B cell (primary cell): ENCODE measurements around the gene KIRREL1. TPM values are rescaled to one million over a fixed set of nuclear protein-coding genes. Genes with fewer than 3 reads are reported as not detected.

Experiments
- ATAC-seq: fragments of 200-7000 bp; cut with Tn5 transposase; one replicate; pipeline ENCODE4 v1.10.0; 2021; ENCODE audit warnings: low read depth, mild to moderate bottlenecking, moderate number of reproducible peaks, moderate library complexity
- CTCF ChIA-PET: fragments of 350-600 bp; sonication (Branson Sonifier 250); formaldehyde crosslinking; loops from one replicate; lab custom pipeline; 2021; ENCODE audit warnings: antibody characterized with exemption, inconsistent platforms; lab: Charles Lee
- POLR2A ChIA-PET: fragments of 350-600 bp; sonication (Branson Sonifier 250); formaldehyde crosslinking; loops from one replicate; lab custom pipeline; 2021; ENCODE audit warnings: antibody characterized with exemption; lab: Charles Lee
- DNase-seq: peaks from one replicate; pipeline ENCODE4 v3.0.0; 2013
- H2AFZ ChIP-seq: 2 replicates; pipeline ENCODE4 v1.6.1; 2012; ENCODE audit warnings: mild to moderate bottlenecking, low read depth, low read length; ENCODE audit not compliant: insufficient read depth, poor library complexity, severe bottlenecking
- H3K27ac ChIP-seq, 2 donors: 1 replicate in 1 of 2; 2 replicates in 1 of 2; pipeline ENCODE4 v1.5.1; 2012 to 2013; ENCODE audit warnings: low read length in 2 of 2, mild to moderate bottlenecking in 2 of 2, moderate library complexity in 1 of 2
- H3K27me3 ChIP-seq, 4 experiments: fragments of 200-600 bp in 1 of 4; sonication (generic) in 1 of 4; replicated peaks in 1 of 4; 1 replicate in 2 of 4; 2 replicates in 2 of 4; pipeline versions ENCODE4 v1.6.1 to v1.7.0; 2013 to 2016; ENCODE audit warnings: low read length in 3 of 4, mild to moderate bottlenecking in 2 of 4, mixed read lengths in 1 of 4, moderate library complexity in 1 of 4; ENCODE audit not compliant: insufficient read depth in 4 of 4, control insufficient read depth in 3 of 4; ENCODE audit errors: control extremely low read depth in 1 of 4
- H3K36me3 ChIP-seq, 2 experiments: replicated peaks in 1 of 2; 1 replicate in 1 of 2; 2 replicates in 1 of 2; pipeline versions ENCODE4 v1.6.1 to v1.7.1; 2013; ENCODE audit warnings: low read length in 1 of 2; ENCODE audit not compliant: insufficient read depth in 2 of 2, control insufficient read depth in 1 of 2; ENCODE audit errors: control extremely low read depth in 1 of 2, extremely low read depth in 1 of 2
- H3K4me1 ChIP-seq, 2 donors: fragments of 200-600 bp in 1 of 2; sonication (generic) in 1 of 2; 1 replicate in 1 of 2; 2 replicates in 1 of 2; pipeline versions ENCODE4 v1.5.1 to v1.6.1; 2013 to 2017; ENCODE audit warnings: low read length in 2 of 2; ENCODE audit not compliant: control insufficient read depth in 2 of 2, insufficient read depth in 2 of 2
- H3K4me2 ChIP-seq: replicated peaks from 2 replicates; pipeline ENCODE3; 2012; ENCODE audit warnings: mild to moderate bottlenecking, low read depth, low read length; ENCODE audit not compliant: poor library complexity, severe bottlenecking
- H3K4me3 ChIP-seq, 5 experiments: fragments of 200-600 bp in 1 of 5; sonication (generic) in 1 of 5; 1 replicate in 3 of 5; 2 replicates in 2 of 5; pipeline versions ENCODE4 v1.5.1 to v1.7.0; 2011 to 2016; ENCODE audit warnings: low read length in 4 of 5, mild to moderate bottlenecking in 4 of 5, low read depth in 2 of 5, control low read depth in 1 of 5, moderate library complexity in 1 of 5; ENCODE audit not compliant: insufficient read depth in 1 of 5; ENCODE audit errors: control extremely low read depth in 1 of 5, extremely low read depth in 1 of 5
- H3K79me2 ChIP-seq: fragments of 200-600 bp; sonication (generic); one replicate; pipeline ENCODE4 v1.6.0; 2016; ENCODE audit warnings: low read length; ENCODE audit not compliant: control insufficient read depth, insufficient read depth
- H3K9ac ChIP-seq: fragments of 200-600 bp; sonication (generic); 2 replicates; pipeline ENCODE4 v1.6.1; 2017; ENCODE audit warnings: mild to moderate bottlenecking, low read length, moderate library complexity
- H3K9me3 ChIP-seq, 3 donors: one replicate each; pipeline versions ENCODE4 v1.6.1 to v1.7.1; 2013; ENCODE audit warnings: low read length in 2 of 3; ENCODE audit not compliant: control insufficient read depth in 2 of 3, insufficient read depth in 1 of 3; ENCODE audit errors: control extremely low read depth in 1 of 3
- H4K20me1 ChIP-seq: 2 replicates; pipeline ENCODE4 v1.6.0; 2012; ENCODE audit warnings: mild to moderate bottlenecking, low read length; ENCODE audit not compliant: insufficient read depth, control insufficient read depth, poor library complexity, severe bottlenecking
- H3K27ac Mint-ChIP-seq: one replicate; pipeline ENCODE4 v1.8.0; 2021; ENCODE audit warnings: mixed read lengths
- H3K27me3 Mint-ChIP-seq: one replicate; pipeline ENCODE4 v1.8.0; 2021; ENCODE audit warnings: mixed read lengths
- H3K4me1 Mint-ChIP-seq: one replicate; pipeline ENCODE4 v1.8.0; 2021; ENCODE audit warnings: mixed read lengths
- H3K4me3 Mint-ChIP-seq: one replicate; pipeline ENCODE4 v1.8.0; 2021; ENCODE audit warnings: mixed read lengths
- H3K9me3 Mint-ChIP-seq: one replicate; pipeline ENCODE4 v1.8.0; 2022; ENCODE audit warnings: mixed read lengths; ENCODE audit not compliant: insufficient read depth
- CTCF ChIP-seq: fragments of 200-600 bp; IDR thresholded peaks from one replicate; pipeline ENCODE4 v1.8.0; 2022; ENCODE audit warnings: antibody characterized with exemption, mild to moderate bottlenecking
- EZH2 ChIP-seq: IDR thresholded peaks from 2 replicates; pipeline ENCODE4 v1.6.1; 2012; ENCODE audit warnings: borderline replicate concordance, low read depth, mild to moderate bottlenecking, moderate library complexity, low read length; ENCODE audit not compliant: insufficient read depth, poor library complexity, severe bottlenecking
- WGBS: methylation state at CpG from one replicate; pipeline ENCODE4 v1.1.5; 2013; ENCODE audit warnings: missing lambda C conversion rate; ENCODE audit not compliant: insufficient coverage; 5-methylcytosine and 5-hydroxymethylcytosine counted together
- intact Hi-C: fragments of 100-400 bp; cut with micrococcal nuclease; formaldehyde crosslinking; loops from one replicate; pipeline ENCODE4 v1.10.0; 2022
- polyA plus RNA-seq: library from polyadenylated mRNA; depleted of rRNA; stranded (reverse); fragments of >200 nt; gene quantifications from 2 replicates; pipeline ENCODE4 v1.2.3, GENCODE V29; 2012
- total RNA-seq, 2 donors: library from RNA; stranded (reverse); fragments of 120-200 nt in 1 of 2; gene quantifications; 1 replicate in 1 of 2; 2 replicates in 1 of 2; pipeline versions ENCODE4 v1.2.3 to v1.2.4, GENCODE V29; 2013 to 2022

The KIRREL1 gene
- total and polyA plus RNA-seq, 2 donors (not counting 1 experiment from before 2014, with no cell fraction given), result not detected

- 92% methylated on average over 2 of the region's 3 CpGs for WGBS
- no peak overlapping the region for H3K27ac Mint-ChIP-seq
- Histone ChIP-seq H3K27ac (no peak overlapping the region), H3K27me3 (peaks cover 0 to 31% (median 12%) of the 10 kb centered on the region in 4 experiments), H2AFZ (no peak overlapping the region), H4K20me1 (no peaks in the 10 kb centered on the region), H3K4me3 (no peak overlapping the region), H3K9ac (no peak overlapping the region), H3K36me3 (no peaks in the 10 kb centered on the region), H3K9me3 (no peaks in the 10 kb centered on the region), H3K79me2 (no peaks in the 10 kb centered on the region), H3K4me1 (peaks cover 7 to 11% of the 10 kb centered on the region in 2 donors), H3K4me2 (no peak overlapping the region)
- H3K4me1 Mint-ChIP-seq, result peaks cover 10% of the 10 kb centered on the region
- ChIA-PET POLR2A (no interaction called here), CTCF (interaction anchor here (23.5 kb wide), 1 partner anchor 132 kb away, joined by 534 read pairs; a partner anchor contains a TSS)
- peaks cover 48% of the 10 kb centered on the region for H3K27me3 Mint-ChIP-seq
- DNase-seq (no peak), ATAC-seq (no peak)
- no peak overlapping the region for H3K4me3 Mint-ChIP-seq
- no peaks in the 10 kb centered on the region for H3K9me3 Mint-ChIP-seq
- TF ChIP-seq EZH2 (no peak), CTCF (no peak)
- intact Hi-C loops, result no loop called here
These were observed 5.4 kb upstream of the KIRREL1 start for GRCh38 chr1:157988002-157988401.

DNA sequence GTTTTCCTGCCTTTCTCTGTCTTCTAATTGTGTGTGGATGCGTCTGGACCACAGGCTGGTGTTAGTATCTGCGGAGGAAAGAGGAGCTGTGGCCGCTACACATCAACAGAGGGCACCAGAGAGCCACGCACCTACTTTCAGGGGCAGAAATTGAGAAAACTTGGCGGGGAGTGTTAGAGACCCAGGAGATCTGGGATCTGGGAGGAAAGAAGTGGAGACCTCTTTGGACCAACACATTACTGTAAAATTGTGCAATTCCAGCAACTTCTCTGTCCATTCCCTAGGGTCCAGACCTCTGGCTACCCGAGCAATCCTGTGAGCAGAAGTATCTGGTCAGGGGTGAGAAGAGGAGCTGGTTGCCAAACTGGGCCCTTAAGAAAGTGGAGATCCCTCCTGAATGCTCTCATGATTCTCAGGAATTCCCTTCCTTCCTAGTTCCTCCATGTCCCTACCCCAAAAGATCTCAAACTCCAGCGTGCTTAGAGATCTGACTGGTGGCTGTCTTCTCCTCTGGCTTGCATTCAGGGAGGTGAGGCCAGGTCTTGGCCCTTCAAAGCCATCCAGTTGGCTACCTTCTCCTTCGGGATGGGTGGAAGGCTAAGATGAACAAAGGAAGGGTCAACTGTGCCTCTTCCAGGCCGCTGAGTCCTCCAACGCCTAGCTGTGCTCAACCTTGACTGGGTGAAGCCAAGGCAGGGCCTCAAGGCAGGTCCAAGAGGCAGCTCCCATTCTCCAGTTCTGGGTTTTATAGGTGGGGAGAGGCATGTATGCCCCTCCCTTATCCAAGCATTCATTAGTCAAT, 1.2 kb upstream of the KIRREL1 start:
- POLR2A ChIA-PET, result interaction anchor here (1.4 to 1.7 kb wide), 2 partner anchors 130 to 133 kb away, joined by 5 to 7 read pairs; no protein-coding TSS in a partner anchor

More for the DNA sequence above, 1.2 kb upstream of the KIRREL1 start:
- Histone ChIP-seq H3K27ac (no peak overlapping the region), H3K27me3 (peaks cover 0 to 46% (median 24%) of the 10 kb centered on the region in 4 experiments), H3K79me2 (no peaks in the 10 kb centered on the region), H4K20me1 (no peaks in the 10 kb centered on the region), H3K4me1 (peaks cover 16 to 21% of the 10 kb centered on the region in 2 donors), H3K4me2 (peak overlapping the region; percentile 97), H3K9ac (no peak overlapping the region), H2AFZ (no peak overlapping the region), H3K9me3 (peaks cover 0 to 3% (median 0%) of the 10 kb centered on the region in 3 donors), H3K36me3 (no peaks in the 10 kb centered on the region), H3K4me3 (no peak overlapping the region)
- TF ChIP-seq EZH2, result no peak
- peak; percentile 98 for TF ChIP-seq CTCF
- Mint-ChIP-seq H3K4me1 (peaks cover 19% of the 10 kb centered on the region), H3K27me3 (peaks cover 49% of the 10 kb centered on the region), H3K27ac (no peak overlapping the region), H3K4me3 (peak overlapping the region; percentile 86), H3K9me3 (no peaks in the 10 kb centered on the region)
- WGBS, result 41% methylated on average over 8 of the region's 10 CpGs
- intact Hi-C loops, result loop anchor here (1.0 to 5.0 kb wide), 4 partner anchors 45 to 1007 kb away; no protein-coding TSS in a partner anchor
- CTCF ChIA-PET, result interaction anchor here (0.5 to 23.5 kb wide), 41 partner anchors 9 to 1206 kb away, joined by 3 to 534 read pairs (median 5); a partner anchor contains a TSS
- DNase-seq (peak; percentile 75), ATAC-seq (peak; percentile 70)
